T-helper 1 cell treated with Interleukin-12 subunit alpha and Interleukin-12 subunit beta and Interleukin-4 antibody, amounts not matched to agents 30 ng/mL and 1 ng/mL, for 36 hours (primary cell): Measurements from ENCODE around the gene TPT1. TPM values are rescaled to one million over a fixed set of nuclear protein-coding genes. Genes with fewer than 3 reads are reported as not detected.

ENCODE experiments used
- intact Hi-C: fragments of 100-400 bp; cut with micrococcal nuclease; formaldehyde crosslinking; loops from one replicate; pipeline ENCODE4 v1.15.1; 2024
- total RNA-seq: library from RNA; stranded (reverse); gene quantifications from 2 replicates; pipeline ENCODE4 v1.2.3, GENCODE V29; 2022

Gene TPT1
- total RNA-seq, 1 donor from 2014 or later: 4,192 TPM

- intact Hi-C loops: no loop called here
Measured at GRCh38 chr13:45336025-45336800, 4.8 kb downstream of the TPT1 start.

GRCh38 chr13:45335397-45336024, 5.5 kb downstream of the TPT1 start:
- intact Hi-C loops: no loop called here

GRCh38 chr13:45333977-45334922, 6.7 kb downstream of the TPT1 start:
- intact Hi-C loops: loop anchor here (1.0 kb wide), 2 partner anchors 14 to 287 kb away; no protein-coding TSS in a partner anchor

DNA sequence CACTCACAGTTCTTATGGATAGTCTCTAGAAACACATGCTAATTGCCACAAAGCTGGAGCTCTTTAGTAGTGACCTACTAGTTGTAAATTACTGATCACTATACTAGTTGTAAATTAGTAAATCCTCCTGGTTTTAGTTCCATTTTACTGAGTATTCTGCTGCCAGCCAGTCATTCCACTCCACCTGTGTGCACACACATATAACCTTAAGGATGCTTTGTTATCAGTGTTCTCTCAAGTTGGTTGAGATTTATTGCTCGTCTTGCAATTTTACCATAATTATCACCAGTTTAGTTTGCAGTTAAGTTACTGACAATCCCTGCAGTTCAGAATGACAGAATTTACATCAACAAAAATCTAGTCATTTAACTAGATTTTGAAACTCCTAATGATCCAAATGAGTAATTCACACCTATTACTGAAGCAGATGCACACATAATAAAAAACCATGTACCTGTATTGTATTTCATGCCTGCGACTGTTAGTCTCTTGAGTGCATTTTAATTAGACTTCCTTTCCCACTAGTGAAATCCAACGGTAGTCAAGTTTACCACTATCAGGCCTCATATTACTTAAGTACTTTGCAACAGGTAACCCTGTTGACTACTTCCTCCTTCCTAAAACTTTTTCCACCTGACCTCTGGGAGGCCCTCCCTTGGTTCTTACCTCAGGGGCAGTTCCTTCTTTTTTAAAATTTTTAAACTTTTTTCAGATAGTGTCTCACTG, 7.6 kb downstream of the TPT1 start:
- intact Hi-C loops: no loop called here

- intact Hi-C loops: no loop called here
Measured at GRCh38 chr13:45332831-45333219, 8.2 kb downstream of the TPT1 start.

DNA sequence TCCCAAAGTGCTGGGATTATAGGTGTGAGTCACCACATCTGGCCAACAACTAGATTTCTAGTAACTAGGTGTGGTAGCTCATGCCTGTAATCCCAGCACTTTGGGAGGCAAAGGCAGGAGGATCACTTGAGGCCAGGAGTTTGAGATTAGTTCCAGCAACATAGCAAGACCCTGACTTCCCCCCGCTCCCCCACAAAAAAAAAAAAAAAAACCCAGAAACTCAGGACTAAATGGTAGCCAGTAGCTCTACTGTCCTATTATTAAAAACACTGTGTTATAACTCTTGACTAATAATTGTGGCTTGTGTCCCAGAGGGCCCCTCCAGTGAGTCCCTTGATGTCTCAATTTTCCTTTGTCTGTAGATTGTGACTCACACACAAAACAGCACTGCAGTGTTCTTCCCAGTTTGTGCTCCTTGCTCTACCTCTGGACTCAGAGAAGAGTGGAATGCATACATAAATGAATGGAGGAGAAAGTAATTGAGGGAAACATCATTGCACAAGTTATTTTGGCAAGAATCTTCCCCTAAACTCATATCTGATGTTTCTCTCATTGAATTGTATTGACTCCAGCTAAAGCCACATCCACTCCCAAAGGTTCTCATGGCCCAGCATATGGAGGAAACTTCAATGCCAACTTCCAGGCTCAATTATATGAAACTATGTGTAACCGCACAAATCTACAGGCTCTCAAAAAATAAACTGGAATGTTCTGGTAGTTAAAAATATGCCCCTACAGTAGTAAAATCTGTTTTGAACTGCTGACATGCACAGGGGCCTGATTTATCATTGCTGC, 8.8 kb downstream of the TPT1 start:
- intact Hi-C loops: no loop called here

DNA sequence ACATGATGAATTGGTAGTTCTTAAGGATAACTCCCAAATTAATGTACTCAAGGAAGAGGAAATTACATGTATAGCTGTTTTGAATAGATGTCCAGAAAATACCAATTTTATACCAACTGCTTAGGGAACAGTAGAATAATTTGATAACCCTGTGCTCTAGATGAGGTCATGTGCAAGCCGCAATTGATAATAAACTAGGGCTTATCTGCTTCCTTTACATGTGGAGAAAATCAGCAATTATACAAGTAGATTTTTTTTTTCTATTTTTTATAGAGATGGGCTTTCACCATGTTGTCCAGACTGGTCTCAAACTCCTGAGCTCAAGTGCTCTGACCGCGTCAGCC, 9.3 kb downstream of the TPT1 start:
- intact Hi-C loops: no loop called here

GRCh38 chr13:45331123-45331619, 9.8 kb downstream of the TPT1 start:
- intact Hi-C loops: no loop called here

DNA sequence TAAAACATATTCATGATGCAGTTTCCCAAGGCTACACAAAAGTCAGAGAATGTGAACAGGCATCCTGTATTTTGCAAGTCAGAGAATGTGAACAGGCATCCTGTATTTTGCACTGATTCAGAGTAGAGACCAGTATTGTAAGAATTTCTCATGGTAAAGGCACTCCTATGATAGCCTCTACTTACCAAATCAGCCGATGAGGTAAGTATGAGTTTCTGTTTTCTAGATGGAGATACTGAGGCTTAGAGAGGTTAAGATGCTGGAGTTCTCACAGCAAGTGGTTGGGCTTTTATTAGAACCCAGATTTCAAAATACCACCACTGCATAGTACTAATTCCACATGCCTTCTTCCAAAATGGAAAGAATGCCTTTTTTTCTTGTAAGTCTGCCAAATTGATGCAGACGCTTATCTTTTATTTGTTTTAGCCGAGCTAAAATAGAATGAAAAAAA, 12.3 kb downstream of the TPT1 start:
- intact Hi-C loops: no loop called here

- intact Hi-C loops: no loop called here
Measured at GRCh38 chr13:45327253-45327955, 13.6 kb downstream of the TPT1 start.

GRCh38 chr13:45325806-45326205, 15.2 kb downstream of the TPT1 start:
- intact Hi-C loops: no loop called here

DNA sequence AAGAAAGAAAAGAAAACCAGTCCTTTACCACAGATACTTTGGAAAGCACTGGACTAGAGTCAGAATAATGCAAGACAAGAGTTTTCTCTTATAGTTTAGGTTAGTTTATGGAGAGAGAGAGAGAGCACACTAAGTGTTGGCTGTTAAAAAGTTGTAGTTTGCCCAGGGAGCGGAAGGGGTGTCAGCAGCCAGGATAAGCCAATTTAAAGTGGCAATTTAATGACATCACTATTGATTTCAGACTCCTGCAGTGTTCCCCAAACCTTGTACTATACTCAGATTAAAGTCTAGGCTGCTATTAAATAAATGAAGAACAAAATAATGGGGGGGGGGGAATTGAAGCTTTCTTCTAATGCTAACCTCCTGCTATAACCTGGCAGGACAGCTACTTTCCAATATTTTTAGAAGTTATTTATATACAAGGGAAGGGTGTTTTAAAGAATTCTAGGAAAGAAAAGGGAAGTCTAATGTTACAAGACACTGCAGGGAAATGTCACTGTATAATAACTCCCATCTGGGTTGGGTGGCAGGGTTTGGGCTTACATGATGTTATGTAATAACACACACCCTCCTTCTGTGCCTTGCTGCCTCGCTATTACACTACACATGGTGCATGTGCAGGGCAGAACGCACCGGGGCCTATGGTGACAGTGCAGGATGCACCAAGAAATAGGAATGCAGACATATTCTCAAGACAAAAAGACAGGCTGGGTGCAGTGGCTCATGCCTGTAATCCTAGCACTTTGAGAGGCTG, 19.9 kb downstream of the TPT1 start:
- intact Hi-C loops: loop anchor here (1.0 kb wide), 1 partner anchor 13 kb away; no protein-coding TSS in a partner anchor

- intact Hi-C loops: no loop called here
Measured at GRCh38 chr13:45316996-45317395, 24.0 kb downstream of the TPT1 start.

DNA sequence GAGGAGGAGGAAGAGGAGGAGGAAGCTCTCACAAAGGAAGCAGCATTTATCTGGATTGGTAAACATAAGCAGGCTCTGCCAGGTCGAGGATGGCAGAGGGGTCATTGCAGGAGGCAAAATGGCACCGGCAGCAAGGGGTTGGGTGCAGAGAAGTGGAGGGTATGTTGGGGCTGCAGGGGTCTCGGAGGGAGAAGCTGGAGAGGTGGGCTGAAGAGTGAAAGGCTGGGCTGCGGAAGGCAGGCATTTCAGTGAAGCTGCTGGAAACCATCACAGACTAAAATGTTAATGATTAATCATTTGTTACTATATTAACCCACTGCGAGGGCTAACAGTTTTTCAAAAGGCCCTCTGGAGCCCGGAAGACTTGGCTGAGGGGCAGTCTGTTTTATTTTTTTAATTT, 24.6 kb downstream of the TPT1 start:
- intact Hi-C loops: no loop called here

GRCh38 chr13:45315520-45316167, 25.3 kb downstream of the TPT1 start:
- intact Hi-C loops: no loop called here

DNA sequence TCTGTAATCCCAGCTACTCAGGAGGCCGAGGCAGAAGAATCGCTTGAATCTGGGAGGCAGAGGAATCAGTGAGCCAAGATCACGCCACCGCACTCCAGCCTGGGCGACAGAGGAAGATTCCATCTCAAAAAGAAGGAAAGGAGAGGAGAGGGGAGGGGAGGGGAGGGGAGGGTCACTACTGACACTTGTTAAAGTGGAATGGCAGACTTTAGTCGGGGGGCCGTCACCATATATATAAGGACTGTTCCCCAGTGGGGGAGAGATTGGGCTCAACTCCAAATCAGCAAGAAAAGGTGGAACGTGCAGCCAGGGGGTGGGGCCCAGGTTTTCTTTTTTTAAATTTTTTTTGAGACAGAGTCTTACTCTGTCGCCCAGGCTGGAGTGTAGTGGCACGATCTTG, 26.2 kb downstream of the TPT1 start:
- intact Hi-C loops: no loop called here

- intact Hi-C loops: loop anchor here (1.0 kb wide), 2 partner anchors 31 to 190 kb away; partner anchors contain the start of genes GTF2F2 and TPT1
Measured at GRCh38 chr13:45310341-45311131, 30.4 kb downstream of the TPT1 start.
